PFSK-1 (cell line): ENCODE results near the gene CNRIP1.

Experiments
- POLR2AphosphoS5 ChIP-seq: IDR thresholded peaks from 2 replicates; pipeline ENCODE4 v1.6.1; 2012; ENCODE audit warnings: low read depth, mild to moderate bottlenecking, control low read depth, low read length, moderate library complexity
- TAF1 ChIP-seq: IDR thresholded peaks from 2 replicates; pipeline ENCODE4 v1.6.1; 2012; ENCODE audit warnings: low read length, control low read depth, borderline replicate concordance; ENCODE audit not compliant: insufficient read depth
- TF ChIP-seq, protein P1 (sequence below), 2 experiments: IDR thresholded peaks; 2 replicates each; pipeline versions ENCODE4 v1.6.1 to v1.8.0; 2011 to 2012; ENCODE audit warnings: low read depth in 2 of 2, low read length in 2 of 2, control low read depth in 1 of 2, inconsistent platforms in 1 of 2, mild to moderate bottlenecking in 1 of 2, moderate library complexity in 1 of 2; ENCODE audit not compliant: insufficient read depth in 1 of 2

DNA sequence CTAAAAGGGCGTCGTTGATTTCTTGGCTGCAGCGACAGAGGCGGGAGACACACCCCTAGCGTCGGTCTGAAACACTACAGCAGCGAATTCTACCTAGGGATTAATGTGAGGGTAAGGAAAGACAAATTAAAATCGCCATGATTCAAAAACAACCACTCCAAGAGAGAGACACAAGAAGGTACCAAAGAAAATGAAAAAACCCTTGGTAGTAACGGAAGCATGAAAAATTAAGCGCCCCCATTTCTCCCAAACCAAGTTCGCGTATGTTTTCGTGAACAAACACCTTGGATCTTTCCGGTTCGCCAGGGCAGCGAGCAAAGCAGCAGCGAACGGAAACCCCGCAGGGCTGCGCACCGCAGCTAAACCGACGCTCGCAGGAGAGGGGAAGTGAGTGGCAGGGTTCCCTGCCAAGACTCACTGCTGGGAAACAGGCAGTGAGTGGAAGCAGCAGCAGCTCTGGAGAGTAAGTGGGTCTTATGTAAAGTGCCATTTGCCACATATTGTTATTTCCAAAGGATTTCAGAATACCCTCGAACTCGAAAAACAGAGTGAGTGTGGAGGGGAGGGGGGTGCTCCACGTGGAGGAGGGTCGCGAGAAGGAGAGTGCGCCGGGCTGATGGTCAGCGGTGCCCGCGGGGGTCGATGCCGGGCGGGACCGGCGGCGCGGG lies 68.4 kb downstream of the CNRIP1 start:
- TF ChIP-seq TAF1 (no peak), POLR2AphosphoS5 (no peak)
- TF ChIP-seq, protein P1, sequence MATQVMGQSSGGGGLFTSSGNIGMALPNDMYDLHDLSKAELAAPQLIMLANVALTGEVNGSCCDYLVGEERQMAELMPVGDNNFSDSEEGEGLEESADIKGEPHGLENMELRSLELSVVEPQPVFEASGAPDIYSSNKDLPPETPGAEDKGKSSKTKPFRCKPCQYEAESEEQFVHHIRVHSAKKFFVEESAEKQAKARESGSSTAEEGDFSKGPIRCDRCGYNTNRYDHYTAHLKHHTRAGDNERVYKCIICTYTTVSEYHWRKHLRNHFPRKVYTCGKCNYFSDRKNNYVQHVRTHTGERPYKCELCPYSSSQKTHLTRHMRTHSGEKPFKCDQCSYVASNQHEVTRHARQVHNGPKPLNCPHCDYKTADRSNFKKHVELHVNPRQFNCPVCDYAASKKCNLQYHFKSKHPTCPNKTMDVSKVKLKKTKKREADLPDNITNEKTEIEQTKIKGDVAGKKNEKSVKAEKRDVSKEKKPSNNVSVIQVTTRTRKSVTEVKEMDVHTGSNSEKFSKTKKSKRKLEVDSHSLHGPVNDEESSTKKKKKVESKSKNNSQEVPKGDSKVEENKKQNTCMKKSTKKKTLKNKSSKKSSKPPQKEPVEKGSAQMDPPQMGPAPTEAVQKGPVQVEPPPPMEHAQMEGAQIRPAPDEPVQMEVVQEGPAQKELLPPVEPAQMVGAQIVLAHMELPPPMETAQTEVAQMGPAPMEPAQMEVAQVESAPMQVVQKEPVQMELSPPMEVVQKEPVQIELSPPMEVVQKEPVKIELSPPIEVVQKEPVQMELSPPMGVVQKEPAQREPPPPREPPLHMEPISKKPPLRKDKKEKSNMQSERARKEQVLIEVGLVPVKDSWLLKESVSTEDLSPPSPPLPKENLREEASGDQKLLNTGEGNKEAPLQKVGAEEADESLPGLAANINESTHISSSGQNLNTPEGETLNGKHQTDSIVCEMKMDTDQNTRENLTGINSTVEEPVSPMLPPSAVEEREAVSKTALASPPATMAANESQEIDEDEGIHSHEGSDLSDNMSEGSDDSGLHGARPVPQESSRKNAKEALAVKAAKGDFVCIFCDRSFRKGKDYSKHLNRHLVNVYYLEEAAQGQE (IDR thresholded peaks at IDR 0.05; ENCODE audit: insufficient read depth in 1 of 2, low read depth in 2 of 2, low read length in 2 of 2): no peak
